ENCODE measurements around the gene NDN. TPM values are rescaled to one million over a fixed set of nuclear protein-coding genes. Genes with fewer than 3 reads are reported as not detected.
A peak's percentile ranks its signal among the peaks of the same experiment; 100 is the strongest.

Gene NDN
- total and polyA plus RNA-seq, 4 donors: 3.2 to 37.2 (median 4.0) TPM

DNA sequence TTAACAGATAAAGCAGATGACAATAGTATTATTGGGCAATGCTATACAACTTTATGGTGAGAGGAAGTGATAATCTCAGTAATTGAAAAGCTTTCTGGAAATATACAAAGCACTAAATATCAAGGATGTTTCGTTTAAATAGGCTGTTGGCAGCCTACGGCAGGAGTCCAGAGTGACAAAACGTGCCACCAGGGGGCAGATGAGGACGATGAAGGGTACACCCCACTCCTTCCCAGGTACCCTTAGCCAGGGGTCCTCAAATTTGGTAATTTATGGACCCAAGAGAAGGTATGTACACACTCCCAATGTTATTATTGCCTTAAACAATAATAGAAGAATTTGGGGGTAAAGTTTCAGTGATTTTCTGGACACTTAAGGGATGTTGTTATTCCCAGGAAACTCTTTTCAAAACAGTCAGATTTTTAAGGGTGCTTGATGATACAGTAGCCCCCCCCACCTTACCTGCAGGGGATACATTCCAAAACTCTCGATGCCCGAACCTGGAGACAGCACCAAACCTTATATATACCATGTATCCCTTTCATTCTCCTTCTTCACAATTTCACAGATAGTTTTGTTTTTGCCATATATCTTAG lies 38.1 kb downstream of the NDN start:
- H3K9ac ChIP-seq (ENCODE audit: low read depth in 1 of 2, low read length in 2 of 2): no peak overlapping the region
- H3K36me3 ChIP-seq (ENCODE audit: control insufficient read depth in 4 of 4, insufficient read depth in 3 of 4, low read depth in 1 of 4, low read length in 3 of 4): no peaks in the 10 kb centered on the region
- no peaks in the 10 kb centered on the region for H3K4me1 ChIP-seq (ENCODE audit: control insufficient read depth in 4 of 4, insufficient read depth in 4 of 4, low read length in 3 of 4)
- no peak overlapping the region for H3K4me3 ChIP-seq (ENCODE audit: low read depth in 1 of 3, low read length in 3 of 3)
- H3K27me3 ChIP-seq (ENCODE audit: control insufficient read depth in 4 of 4, insufficient read depth in 4 of 4, low read length in 3 of 4): peaks cover 0 to 2% (median 0%) of the 10 kb centered on the region in 4 donors
- H3K9me3 ChIP-seq (ENCODE audit: control insufficient read depth in 4 of 4, low read length in 3 of 4): no peaks in the 10 kb centered on the region
- no peak for TF ChIP-seq GABPA (IDR thresholded peaks at IDR 0.05 in 1 of 2, conservative IDR thresholded peaks at IDR 0.05 in 1 of 2)
- no peak for TF ChIP-seq FOXA1 (IDR thresholded peaks at IDR 0.05)
- no peak for TF ChIP-seq EGR1 (IDR thresholded peaks at IDR 0.05; ENCODE audit: low read depth in 2 of 2)
- TF ChIP-seq NR2F2 (IDR thresholded peaks at IDR 0.05): no peak
- TF ChIP-seq JUND (IDR thresholded peaks at IDR 0.05): no peak
- no peak for TF ChIP-seq REST (IDR thresholded peaks at IDR 0.05)
- TF ChIP-seq RAD21 (IDR thresholded peaks at IDR 0.05): peak; percentile 25 to 49
- peak; percentile 40 for TF ChIP-seq CTCF (IDR thresholded peaks at IDR 0.05; ENCODE audit: low read depth, low read length, missing input control)
- no peak for DNase-seq (ENCODE audit: low spot score)
- no peak overlapping the region for H3K27ac ChIP-seq (ENCODE audit: low read depth in 1 of 2, low read length in 2 of 2)
- WGBS: 18% methylated on average over 6 of the region's 6 CpGs

DNA sequence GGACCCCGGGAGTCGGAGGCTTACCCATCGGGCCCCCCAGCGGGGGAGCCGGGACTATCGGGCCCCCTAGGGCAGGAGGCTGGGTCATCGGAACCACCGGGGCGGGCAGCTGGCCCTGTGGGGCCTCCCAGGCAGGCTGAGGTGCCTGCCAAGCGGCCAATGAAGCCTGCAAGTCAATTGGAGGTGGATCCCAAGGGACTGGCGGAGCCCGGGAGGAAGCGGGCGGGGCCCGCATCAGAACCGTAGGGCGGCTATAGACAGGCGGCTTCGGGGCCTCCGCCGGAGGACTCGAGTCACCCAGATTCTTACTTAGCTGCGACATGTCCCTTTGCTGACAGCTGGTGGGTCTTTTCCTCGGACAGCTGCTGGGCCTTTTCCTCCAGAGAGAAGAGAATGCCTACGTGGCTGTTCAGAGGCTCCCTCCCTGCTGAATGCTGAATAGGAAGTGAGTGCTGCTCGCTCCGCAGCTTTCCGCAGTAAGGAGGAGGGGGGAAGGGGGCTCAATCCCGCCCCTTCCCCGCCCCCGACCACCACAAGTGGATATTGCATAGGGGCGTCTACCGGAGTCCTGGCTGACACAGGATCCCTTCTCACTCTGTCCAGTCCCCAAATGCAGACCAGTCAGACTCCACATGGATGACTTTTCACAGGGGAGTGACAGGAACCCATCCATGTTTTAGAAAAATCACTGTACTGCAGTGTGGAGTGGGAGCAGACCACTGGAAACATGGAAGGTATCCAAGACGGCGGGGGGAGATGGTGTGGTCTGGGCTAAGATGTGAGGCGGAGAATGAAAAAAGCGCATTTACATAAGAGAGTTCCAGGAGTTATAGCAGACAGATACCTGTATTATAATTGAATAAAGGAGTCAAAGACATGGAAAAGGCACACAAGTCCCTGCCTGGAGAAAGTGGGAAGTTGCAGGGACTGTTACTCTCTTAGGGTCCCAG lies 39.4 kb downstream of the NDN start, which contains the start of gene MAGEL2:
Gene MAGEL2 (minus strand): TSS at position 447 of the 950 bp plus-strand sequence. CDS start 125 bp downstream, at position 322.
- WGBS: 49% methylated on average over 37 of the region's 37 CpGs
- DNase-seq (ENCODE audit: low spot score): no peak
- no peaks in the 10 kb centered on the region for H3K4me1 ChIP-seq (ENCODE audit: control insufficient read depth in 4 of 4, insufficient read depth in 4 of 4, low read length in 3 of 4)
- H3K27me3 ChIP-seq (ENCODE audit: control insufficient read depth in 4 of 4, insufficient read depth in 4 of 4, low read length in 3 of 4): no peaks in the 10 kb centered on the region
- TF ChIP-seq JUND (IDR thresholded peaks at IDR 0.05) (no peak), SP1 (IDR thresholded peaks at IDR 0.05) (no peak), FOXA1 (IDR thresholded peaks at IDR 0.05) (no peak), YY1 (IDR thresholded peaks at IDR 0.05) (no peak), GABPA (IDR thresholded peaks at IDR 0.05 in 1 of 2, conservative IDR thresholded peaks at IDR 0.05 in 1 of 2) (no peak), TAF1 (conservative IDR thresholded peaks at IDR 0.05) (no peak), HNF4A (conservative IDR thresholded peaks at IDR 0.05) (no peak), RAD21 (IDR thresholded peaks at IDR 0.05) (no peak), CTCF (IDR thresholded peaks at IDR 0.05; ENCODE audit: low read depth, low read length, missing input control) (no peak), NR2F2 (IDR thresholded peaks at IDR 0.05) (no peak), RXRA (IDR thresholded peaks at IDR 0.05) (no peak), ZBTB33 (IDR thresholded peaks at IDR 0.05) (no peak)
- H3K9me3 ChIP-seq (ENCODE audit: control insufficient read depth in 4 of 4, low read length in 3 of 4): no peaks in the 10 kb centered on the region
- H3K27ac ChIP-seq (ENCODE audit: low read depth in 1 of 2, low read length in 2 of 2): no peak within 1 kb of the TSS
- no peak within 1 kb of the TSS for H3K9ac ChIP-seq (ENCODE audit: low read depth in 1 of 2, low read length in 2 of 2)
- H3K4me3 ChIP-seq (ENCODE audit: low read depth in 1 of 3, low read length in 3 of 3): no peak within 1 kb of the TSS
- no peaks in the 10 kb centered on the region for H3K36me3 ChIP-seq (ENCODE audit: control insufficient read depth in 4 of 4, insufficient read depth in 3 of 4, low read depth in 1 of 4, low read length in 3 of 4)

All from liver (tissue), 9 donors.